Lung microvascular endothelial cell (primary cell): ENCODE measurements around the gene TOB2. TPM values are rescaled to one million over a fixed set of nuclear protein-coding genes. Genes with fewer than 3 reads are reported as not detected.
"Not testable (repeated sequence)": the region's sequence is repeated elsewhere in the genome, so short reads cannot be mapped to it uniquely, and the experiment has no call there.

Source experiments
- DNase-seq, 2 donors: peaks; one replicate each; pipeline versions ENCODE4 v3.0.0 to v3.0.0-alpha.2; 2010; ENCODE audit warnings: low read depth in 2 of 2
- total RNA-seq: library from RNA; depleted of rRNA; stranded (reverse); fragments of >200 nt; gene quantifications from 2 replicates; pipeline ENCODE4 v1.2.1, GENCODE V29; 2014

Gene TOB2
- total RNA-seq, 1 donor from 2014 or later = 16.5 TPM

GRCh38 chr22:41429951-41430332 is 16.7 kb downstream of the TOB2 start:
- DNase-seq = no peak

- DNase-seq = no peak
Measured at GRCh38 chr22:41429232-41429950, 17.2 kb downstream of the TOB2 start.

- no peak for DNase-seq
Measured at GRCh38 chr22:41425660-41426365, 20.8 kb downstream of the TOB2 start.

- DNase-seq = no peak
Measured at GRCh38 chr22:41418717-41419116, 27.9 kb downstream of the TOB2 start.

DNA sequence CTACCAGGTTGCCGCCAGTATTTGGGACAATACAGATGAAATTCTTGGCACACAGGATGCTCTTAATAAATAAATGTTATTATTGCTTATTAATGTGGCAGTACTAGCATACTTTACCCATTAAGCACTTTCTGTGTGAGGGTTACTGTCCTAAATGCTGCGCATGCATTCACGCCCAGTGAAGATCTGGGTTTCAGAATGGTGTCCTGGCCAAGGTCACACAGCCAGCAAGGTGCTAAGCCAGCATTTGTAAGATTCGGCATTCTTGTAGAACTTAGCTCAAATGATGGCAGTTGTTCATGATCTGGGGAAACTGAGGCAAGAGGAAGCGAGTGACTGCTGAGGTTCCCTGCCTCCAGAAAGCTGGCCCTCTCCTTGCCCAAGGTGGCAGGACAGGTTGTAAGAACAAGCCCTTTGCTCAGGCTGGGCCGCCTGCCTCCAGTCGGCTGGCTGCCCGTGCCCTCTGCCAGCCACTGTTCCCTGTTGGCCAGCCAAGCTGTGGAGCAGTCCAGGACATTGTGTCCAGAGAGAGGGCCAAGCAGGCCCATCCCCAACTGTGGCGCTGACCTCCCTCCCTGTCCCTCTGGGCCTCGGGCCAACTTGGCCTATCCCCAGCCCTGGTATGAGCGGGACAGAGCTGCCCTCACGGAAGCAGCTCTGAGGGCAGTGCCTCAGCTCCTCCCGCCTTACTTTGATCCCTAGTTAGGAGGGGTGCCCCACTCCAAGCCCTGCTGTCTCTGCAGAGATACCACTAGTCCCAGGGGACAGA is 28.8 kb downstream of the TOB2 start:
- peak; percentile 22 to 75 for DNase-seq

GRCh38 chr22:41415554-41415953 is 31.0 kb downstream of the TOB2 start:
- no peak for DNase-seq

DNA sequence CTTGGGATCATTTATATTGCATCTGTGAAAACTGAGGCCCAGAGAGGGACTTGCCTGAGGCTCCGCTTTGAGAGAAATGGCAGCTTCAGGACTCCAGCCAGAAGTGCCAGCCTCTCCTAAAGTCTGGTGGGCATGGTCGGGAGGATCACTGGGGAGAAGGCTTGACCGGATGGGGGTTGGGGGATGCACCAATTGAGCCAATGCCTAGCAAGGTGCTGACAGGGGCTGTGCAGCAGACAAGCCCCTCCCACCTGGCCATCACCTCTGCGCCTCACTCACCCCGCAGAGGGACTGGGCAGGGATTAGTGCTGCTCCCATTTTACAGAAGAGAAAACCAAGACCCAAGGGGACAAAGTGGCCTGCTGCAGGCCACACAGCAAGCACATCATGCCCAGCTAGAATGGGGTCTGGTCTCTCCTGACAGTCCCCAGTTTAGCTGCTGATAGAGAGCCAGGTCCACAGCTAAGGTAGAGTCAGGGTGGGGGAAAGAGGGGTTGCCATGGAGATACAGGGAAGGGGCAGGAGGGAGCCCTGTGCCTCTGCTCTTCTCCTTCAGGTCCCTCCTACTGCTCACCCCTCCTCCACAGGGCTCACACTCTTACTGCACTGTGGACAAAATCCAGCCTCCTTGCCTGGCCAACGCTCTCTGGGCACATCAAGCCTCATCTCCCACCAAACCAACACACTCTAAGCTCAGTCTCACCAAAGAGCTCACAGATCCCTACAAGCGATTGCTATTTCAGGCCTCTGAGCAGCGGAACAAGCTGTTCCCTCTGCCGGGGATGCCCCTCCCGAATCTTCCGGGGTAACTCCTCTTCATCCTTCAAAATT is 35.4 kb downstream of the TOB2 start:
- DNase-seq = no peak

DNA sequence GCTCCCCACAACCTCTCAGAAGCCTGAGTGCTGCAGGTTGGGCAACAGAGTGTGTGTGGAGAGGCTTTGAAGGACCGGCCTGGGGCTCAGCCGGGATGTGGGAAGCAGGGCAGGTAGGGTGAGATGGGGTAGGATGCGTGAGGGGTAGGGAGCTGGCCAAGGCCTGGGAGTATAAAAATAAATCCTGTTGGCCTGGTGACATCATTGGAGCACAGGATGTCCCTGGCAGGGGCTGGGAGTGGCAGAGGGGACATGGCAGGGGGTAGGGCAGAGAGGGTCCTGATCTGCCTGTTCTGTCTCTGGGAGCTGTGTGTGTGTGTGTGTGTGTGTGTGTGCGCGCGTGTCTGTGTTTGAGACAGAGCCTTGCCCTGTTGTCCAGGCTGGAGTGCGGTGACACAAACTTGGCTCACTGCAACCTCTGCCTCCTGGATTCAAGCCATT is 36.3 kb downstream of the TOB2 start:
- DNase-seq = no peak

DNA sequence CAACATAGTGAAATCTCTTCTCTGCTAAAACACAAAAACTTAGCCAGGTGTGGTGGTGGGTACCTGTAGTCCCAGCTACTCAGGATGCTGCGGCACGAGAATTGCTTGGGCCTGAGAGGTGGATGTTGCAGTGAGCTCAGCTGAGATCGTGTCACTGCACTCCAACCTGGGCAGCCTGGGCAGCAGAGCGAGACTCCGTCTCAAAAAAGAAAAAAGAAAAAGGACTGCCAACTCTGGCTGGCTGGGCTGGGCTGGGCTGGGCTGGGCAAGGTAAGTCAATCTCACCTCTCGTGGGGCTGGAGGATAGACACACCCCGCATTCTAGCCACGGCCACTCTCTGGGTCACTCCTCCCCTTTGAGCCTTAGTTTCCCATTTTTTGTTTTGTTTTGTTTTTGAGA is 37.9 kb downstream of the TOB2 start:
- no peak for DNase-seq

DNA sequence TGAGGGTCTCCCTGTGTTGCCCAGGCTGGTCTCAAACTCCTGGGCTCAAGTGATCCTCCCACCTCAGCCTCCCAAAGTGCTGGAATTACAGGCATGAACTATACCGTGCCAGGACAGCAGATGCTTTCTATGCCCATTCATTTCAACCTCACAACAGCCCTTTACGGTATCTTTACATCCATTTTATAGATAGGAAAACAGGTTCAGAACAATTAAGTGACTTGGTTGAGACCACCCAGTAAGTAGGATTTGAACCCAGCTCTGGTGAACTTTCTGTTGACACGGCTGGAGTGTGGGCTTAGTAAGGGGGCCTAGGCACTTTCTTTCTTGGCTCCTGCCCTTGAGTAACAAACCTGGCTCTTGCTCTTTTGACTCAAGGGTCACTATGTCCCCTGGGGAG is 39.2 kb downstream of the TOB2 start:
- DNase-seq = no peak

DNA sequence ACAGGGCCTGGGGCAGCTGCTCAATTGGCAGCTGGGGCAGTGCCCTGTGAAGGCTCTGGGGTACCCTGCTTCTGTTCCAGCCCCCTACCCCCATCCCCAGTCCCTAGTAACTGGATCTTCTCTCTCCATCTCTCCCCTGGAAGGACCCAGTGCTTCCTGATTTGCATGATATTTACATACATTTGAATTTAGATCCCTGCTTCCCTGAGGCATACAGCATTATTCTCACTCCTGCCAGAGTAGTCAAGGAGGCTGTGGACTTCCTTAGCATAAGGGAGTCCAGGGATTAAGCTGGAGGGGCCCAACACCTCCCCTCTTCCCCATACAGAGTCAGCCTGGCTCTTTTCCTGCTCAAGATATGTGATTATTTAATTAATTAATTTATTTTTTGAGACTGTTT is 40.2 kb downstream of the TOB2 start:
- DNase-seq = no peak

DNA sequence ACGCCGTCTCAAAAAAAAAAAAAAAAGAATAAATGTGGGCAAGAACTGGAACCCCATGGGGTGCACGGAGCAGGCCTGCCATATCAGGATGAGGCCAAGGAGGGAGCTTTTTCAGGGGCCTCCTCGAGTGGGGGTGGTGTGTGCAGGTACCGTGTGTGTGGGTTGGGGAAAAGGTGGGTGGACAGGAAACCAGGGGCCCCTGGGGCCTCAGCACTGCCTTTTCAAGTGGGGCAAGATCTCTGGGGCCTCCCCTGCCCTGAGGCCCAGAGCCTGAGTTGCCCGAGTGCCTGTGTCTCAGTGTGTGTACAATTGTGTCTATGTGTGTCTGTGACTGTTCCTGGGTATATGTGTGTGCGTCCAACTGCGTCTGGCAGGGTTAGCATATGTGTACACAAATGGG is 41.0 kb downstream of the TOB2 start:
- DNase-seq = no peak

GRCh38 chr22:41403532-41404318 is 42.9 kb downstream of the TOB2 start:
- DNase-seq = peak; percentile 84 to 86

GRCh38 chr22:41402851-41403250 is 43.8 kb downstream of the TOB2 start:
- not testable (repeated sequence) for DNase-seq

GRCh38 chr22:41401781-41402648 is 44.6 kb downstream of the TOB2 start:
- peak; percentile 32 to 45 for DNase-seq

GRCh38 chr22:41398921-41399320 is 47.7 kb downstream of the TOB2 start:
- no peak for DNase-seq

GRCh38 chr22:41397143-41397811 is 49.3 kb downstream of the TOB2 start:
- DNase-seq = no peak

DNA sequence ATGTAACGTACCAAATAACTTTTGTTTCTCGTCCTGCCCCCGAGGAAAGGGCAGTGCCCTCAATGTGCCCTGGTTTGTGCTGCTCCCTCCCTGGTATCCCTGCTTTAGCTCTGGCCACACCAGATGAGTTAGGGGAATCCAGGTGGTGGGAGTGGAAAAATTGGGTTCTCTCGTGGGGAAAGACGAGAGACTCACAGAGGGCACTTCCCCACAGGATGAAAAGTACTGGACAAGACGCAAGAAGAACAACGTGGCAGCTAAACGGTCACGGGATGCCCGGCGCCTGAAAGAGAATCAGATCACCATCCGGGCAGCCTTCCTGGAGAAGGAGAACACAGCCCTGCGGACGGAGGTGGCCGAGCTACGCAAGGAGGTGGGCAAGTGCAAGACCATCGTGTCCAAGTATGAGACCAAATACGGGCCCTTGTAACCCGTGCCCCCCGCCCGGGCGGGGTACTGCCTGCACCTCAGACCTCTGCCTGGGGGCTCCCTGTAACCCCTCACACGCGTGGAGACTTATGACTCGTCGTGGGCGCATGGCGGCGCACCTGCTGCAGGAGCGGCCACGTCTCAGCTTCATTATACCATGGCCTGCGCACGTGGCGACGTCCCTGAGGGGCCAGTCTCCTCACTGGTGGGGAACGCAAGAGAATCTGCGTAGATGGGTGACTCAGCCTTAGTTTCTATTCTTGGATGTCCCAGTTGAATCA is 50.9 kb downstream of the TOB2 start:
- no peak for DNase-seq

GRCh38 chr22:41394012-41394356 is 52.6 kb downstream of the TOB2 start:
- no peak for DNase-seq
